ENCODE measurements around the gene STON1.
"Not testable (repeated sequence)": the region's sequence is repeated elsewhere in the genome, so short reads cannot be mapped to it uniquely, and the experiment has no call there.

STON1 gene

GRCh38 chr2:48528431-48528830 lies 1.5 kb upstream of the STON1 start:
- DNase-seq: no peak

DNA sequence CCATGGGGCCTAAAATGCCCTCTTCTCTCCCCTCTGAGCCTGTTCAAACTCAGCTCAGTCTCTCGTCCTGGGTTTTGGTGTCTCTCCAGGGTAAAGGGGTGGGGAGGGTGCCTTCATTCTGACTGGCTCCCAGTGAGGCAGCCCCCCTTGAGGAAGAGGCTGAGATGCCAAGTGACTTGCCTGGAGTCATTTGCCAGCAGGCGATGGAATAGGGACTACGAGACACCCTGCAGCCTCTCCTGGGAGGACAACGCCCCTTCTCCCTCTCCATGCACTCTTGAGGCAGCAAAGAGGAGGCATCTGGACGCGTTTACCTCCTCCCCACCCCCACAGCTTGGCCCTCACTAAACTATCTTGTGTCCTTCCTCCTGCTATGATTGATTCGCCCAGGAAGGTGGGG lies 760 bp upstream of the STON1 start:
- DNase-seq: peak; percentile 70 to 84

GRCh38 chr2:48529676-48530032 lies 300 bp upstream of the STON1 start:
- no peak for DNase-seq

- no peak for DNase-seq
These were observed 1.2 kb downstream of the STON1 start for GRCh38 chr2:48531141-48531648.

- no peak for DNase-seq
These were observed 2.2 kb downstream of the STON1 start for GRCh38 chr2:48532174-48532573.

GRCh38 chr2:48532824-48533223 lies 2.9 kb downstream of the STON1 start:
- DNase-seq: no peak

GRCh38 chr2:48534781-48535180 lies 4.8 kb downstream of the STON1 start:
- no peak for DNase-seq

DNA sequence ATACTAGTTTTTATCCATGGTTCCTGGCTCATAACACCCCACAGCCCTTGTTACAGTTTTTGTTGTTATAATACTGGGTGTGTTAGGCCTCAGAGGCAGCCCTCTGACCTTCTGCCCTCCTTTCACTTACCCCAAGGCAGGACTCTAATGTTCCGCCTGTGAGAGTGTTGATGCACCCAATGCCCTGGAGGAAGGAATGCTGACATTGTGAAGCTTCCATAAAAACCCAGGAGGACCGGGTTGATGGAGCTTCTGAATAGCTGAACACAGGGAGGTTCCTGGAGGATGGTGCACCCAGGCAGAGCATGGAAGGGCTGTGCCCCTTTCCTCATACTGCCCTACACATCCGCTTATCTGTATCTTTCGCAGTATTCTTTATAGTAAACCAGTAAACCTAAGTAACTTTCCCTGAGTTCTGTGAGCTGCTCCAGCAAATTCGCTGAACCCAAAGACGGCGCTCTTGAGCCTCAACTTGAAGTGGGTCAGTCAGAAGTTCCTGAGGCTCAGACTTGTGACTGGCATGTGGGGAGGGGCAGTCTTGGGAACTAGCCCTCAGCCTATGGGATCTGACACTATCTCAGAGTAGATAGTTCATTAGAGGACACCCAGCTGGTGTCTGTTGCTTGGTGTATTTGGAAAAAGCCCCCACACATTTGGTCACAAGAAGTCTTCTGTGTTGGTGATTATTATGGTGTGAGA lies 10.4 kb downstream of the STON1 start:
- no peak for DNase-seq

- no peak for DNase-seq
These were observed 11.9 kb downstream of the STON1 start for GRCh38 chr2:48541666-48542389.

- DNase-seq: no peak
These were observed 13.9 kb downstream of the STON1 start for GRCh38 chr2:48543895-48544294.

GRCh38 chr2:48545244-48545643 lies 15.3 kb downstream of the STON1 start:
- DNase-seq: no peak

DNA sequence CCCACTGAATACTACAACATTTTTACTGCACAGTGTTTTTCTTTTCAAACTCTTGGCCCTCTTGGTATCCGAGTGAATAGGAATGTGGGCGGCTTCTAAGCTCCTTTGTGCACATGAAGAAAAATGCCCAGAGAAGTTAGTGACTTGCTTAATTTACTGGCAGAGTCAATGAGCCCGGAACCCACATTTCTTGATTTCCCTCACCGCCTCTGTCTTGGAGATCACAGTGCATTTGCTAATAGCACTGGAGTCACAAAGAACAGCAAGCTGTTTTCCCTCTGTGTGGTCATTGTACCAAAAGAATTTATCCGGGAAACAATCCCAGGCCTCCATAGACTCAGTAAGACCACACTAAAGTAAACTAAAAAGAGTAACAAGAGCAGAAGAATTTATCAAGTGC lies 18.9 kb downstream of the STON1 start:
- no peak for DNase-seq

DNA sequence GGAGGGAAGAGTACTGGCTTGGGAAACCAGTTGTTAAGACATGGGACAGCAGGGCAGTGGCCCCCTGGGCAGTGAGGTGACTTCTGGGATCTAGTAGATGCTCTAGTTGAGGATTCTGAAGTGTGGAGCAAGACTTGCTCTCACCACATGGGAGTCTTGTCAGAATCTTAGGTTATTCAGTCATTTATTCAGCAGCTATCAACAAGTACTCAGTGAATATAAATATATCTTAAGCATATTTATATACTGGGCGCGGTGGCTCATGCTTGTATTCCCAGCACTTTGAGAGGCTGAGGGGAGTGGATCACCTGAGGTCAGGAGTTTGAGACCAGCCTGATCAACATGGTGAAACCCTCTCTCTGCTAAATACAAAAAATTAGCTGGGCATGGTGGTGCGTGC lies 20.0 kb downstream of the STON1 start:
- DNase-seq: no peak

- no peak for DNase-seq
These were observed 21.6 kb downstream of the STON1 start for GRCh38 chr2:48551548-48551947.

DNA sequence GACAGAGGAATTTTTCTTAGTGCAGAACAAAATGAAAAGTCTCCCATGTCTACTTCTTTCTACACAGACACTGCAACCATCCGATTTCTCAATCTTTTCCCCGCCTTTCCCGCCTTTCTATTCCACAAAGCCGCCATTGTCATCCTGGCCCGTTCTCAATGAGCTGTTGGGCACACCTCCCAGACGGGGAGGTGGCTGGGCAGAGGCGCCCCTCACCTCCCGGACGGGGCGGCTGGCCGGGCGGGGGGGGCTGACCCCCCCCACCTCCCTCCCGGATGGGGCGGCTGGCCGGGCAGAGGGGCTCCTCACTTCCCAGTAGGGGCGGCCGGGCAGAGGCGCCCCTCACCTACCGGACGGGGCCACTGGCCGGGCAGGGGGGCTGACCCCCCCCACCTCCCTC lies 25.1 kb downstream of the STON1 start:
- not testable (repeated sequence) for DNase-seq

DNA sequence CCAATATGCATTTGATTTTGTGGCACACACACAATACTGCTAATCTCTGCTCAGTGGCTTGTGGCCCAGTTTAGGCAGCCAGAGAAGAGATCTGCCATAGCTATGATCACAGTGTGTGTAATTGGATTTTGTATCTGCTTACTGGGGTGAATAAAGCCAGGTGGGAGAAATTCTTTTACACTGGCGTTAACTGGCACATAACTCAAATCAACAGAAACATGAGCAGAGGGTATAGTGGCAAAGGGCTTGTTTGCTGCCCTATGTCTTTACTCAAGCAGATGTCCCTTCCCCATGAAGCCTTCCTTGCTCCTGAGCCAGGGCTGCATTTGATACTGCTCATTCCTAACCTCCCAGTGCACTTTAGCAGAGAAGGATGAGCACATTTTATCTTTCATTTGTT lies 28.5 kb downstream of the STON1 start:
- peak in 1 of 2 experiments; percentile 10 for DNase-seq

GRCh38 chr2:48560546-48561209 lies 30.7 kb downstream of the STON1 start:
- no peak for DNase-seq

- no peak for DNase-seq
These were observed 32.3 kb downstream of the STON1 start for GRCh38 chr2:48562281-48562680.

GRCh38 chr2:48566592-48567310 lies 36.8 kb downstream of the STON1 start:
- peak in 1 of 2 experiments; percentile 15 for DNase-seq

DNA sequence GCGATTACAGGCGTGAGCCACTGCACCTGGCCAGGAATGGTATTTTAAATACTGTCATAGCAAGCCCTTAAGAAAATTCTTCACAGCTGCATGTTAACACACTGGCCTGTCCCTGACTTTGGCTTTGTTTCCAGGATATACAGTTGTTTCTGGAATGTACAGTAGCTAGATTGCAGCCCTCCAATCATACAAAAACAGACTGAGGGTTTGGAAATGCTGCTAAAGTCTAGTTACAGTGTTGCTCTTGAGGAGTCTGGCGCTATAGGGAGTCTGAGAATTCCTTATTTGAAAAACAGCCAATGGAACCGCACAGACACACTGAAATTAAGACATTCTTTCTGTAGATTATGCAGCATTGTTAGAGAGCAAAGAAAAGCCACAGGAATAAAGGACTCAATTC lies 37.7 kb downstream of the STON1 start:
- DNase-seq: no peak

GRCh38 chr2:48568547-48568946 lies 38.6 kb downstream of the STON1 start:
- no peak for DNase-seq

DNA sequence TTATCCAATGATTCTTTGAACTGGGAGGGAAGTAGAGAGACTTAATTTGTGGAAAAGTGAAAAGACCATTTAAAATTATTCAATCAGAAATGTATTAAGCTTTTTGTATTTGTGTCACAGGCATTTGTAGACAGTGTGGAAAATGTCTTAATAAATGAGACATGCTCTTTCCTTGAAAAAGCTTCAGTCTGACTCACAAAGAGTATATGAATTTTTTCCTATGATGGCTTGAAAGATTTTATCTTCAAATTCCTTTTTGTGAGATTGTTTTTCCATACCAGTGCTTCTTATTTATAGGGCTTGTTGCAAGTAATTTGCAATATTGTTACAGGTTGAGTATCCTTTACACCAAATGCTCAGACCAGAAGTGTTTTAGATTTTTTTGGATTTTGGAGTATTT lies 39.5 kb downstream of the STON1 start:
- no peak for DNase-seq

GRCh38 chr2:48572816-48573215 lies 42.9 kb downstream of the STON1 start:
- no peak for DNase-seq
